Esophagus muscularis mucosa (tissue), 3 donors: Measurements from ENCODE around the gene JAK3.

Source experiments
- POLR2A ChIP-seq: fragments of 450-650 bp; IDR thresholded peaks from one replicate; pipeline ENCODE4 v1.6.1; 2017; ENCODE audit warnings: antibody characterized with exemption, moderate library complexity, mild to moderate bottlenecking, low read depth
- TF ChIP-seq, protein P1 (sequence below), 3 experiments: fragments of 200-600 bp in 2 of 3; fragments of 450-650 bp in 1 of 3; sonication (generic) in 2 of 3; IDR thresholded peaks; one replicate each; pipeline ENCODE4 v1.5.1; 2017 to 2019; ENCODE audit warnings: antibody characterized with exemption in 3 of 3, mild to moderate bottlenecking in 2 of 3, moderate library complexity in 1 of 3

DNA sequence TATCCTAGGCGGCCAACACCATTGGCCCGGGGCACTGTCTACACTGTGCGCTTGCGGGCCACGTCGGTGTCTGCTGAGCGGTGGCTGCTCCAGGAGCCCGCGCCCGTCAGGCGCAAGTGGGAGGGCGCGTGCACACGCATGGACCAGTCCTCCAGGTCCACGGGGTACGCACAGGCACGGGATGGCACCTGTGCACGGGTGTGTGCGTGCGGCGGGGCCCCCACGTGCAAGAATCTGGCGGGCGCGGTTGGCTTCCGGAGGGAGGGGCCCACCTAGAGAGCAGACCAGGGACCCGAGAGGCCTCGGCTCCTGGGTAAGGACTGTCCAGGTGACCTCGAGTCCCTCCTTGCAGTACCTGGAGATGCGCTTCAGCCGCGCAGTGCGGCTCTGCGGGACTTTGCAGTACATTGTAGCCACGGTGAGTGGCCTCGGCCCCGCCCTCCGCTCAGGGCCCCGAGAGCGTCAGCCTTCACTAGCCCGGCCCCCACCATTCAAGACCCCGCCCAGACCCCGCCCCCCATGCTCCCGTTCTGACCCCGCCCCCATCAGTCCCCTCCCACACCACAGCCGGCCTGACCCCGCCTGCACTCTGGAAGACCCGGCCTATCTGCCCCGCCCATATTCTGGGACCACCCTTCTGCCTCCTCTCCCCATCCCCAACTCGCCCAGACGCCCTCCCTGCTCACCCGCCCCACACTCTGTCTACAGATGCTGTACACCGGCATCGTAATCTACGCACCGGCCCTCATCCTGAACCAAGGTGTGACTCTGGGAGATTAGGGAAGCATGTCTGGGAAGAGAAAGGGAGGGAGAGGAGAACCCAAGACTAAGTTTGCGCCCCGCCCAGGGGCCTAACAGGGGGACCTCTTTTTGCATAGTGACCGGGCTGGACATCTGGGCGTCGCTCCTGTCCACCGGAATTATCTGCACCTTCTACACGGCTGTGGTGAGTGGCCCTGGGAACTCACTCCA lies 26.3 kb upstream of the JAK3 start:
- TF ChIP-seq, protein P1, sequence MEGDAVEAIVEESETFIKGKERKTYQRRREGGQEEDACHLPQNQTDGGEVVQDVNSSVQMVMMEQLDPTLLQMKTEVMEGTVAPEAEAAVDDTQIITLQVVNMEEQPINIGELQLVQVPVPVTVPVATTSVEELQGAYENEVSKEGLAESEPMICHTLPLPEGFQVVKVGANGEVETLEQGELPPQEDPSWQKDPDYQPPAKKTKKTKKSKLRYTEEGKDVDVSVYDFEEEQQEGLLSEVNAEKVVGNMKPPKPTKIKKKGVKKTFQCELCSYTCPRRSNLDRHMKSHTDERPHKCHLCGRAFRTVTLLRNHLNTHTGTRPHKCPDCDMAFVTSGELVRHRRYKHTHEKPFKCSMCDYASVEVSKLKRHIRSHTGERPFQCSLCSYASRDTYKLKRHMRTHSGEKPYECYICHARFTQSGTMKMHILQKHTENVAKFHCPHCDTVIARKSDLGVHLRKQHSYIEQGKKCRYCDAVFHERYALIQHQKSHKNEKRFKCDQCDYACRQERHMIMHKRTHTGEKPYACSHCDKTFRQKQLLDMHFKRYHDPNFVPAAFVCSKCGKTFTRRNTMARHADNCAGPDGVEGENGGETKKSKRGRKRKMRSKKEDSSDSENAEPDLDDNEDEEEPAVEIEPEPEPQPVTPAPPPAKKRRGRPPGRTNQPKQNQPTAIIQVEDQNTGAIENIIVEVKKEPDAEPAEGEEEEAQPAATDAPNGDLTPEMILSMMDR (IDR thresholded peaks at IDR 0.05) = no peak
- TF ChIP-seq POLR2A = no peak
